ENCODE data around the gene CD320. TPM values are rescaled to one million over a fixed set of nuclear protein-coding genes. Genes with fewer than 3 reads are reported as not detected.

CD320 gene
- total RNA-seq, 1 donor from 2014 or later = 32.9 TPM

DNA sequence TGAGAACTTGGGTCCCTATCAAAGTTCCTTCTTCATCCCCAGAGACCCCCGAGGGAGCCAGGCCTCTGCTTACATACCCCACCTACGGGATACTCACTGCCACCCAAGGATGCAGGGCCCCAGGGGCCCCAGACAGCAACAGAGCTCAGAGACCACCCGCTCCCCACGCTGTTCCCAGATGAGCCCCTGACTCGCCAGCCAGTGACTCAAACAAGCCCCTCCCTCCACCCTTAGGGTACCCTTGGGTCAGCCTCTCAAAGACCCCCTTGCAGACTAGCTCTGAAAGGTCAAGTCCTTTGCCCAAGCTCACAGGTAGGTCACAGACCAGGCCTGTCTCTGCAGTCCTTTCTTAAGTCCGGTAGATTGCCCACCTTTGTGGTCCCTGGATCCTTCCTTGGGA is 45.7 kb downstream of the CD320 start:
- no peak for ATAC-seq
- DNase-seq (ENCODE audit: missing footprints) = no peak
- intact Hi-C loops (cut with DNase I) = loop anchor here (10.0 kb wide), 1 partner anchor 252 kb away; the partner anchor contains the start of gene ZNF414

DNA sequence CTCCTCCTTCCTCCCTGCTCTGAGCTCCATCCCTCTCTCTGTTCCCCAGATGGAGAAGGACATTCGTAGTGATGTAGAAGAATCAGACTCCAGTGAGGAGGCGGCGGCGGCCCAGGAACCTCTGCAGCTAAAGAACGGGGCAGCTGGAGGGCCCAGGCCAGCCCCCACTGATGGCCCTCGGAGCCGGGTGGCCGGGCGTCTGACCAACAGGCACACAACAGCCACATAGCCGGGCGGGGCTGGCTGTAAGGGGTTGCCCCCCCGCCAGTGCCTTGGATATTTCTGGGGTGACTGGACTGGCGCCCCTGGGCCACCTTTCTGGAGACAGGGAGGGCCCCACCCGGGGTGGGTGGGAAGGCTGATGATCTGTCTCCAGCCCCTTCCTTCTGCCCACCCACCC is 46.3 kb downstream of the CD320 start:
- DNase-seq (ENCODE audit: missing footprints) = no peak
- no peak for ATAC-seq
- intact Hi-C loops (cut with DNase I) = loop anchor here (10.0 kb wide), 1 partner anchor 253 kb away; the partner anchor contains the start of gene ZNF414

- intact Hi-C loops (cut with DNase I) = loop anchor here (10.0 kb wide), 1 partner anchor 253 kb away; the partner anchor contains the start of gene ZNF414
- DNase-seq (ENCODE audit: missing footprints) = no peak
- no peak for ATAC-seq
Measured at GRCh38 chr19:8261347-8261746, 46.8 kb downstream of the CD320 start.

- DNase-seq (ENCODE audit: missing footprints) = no peak
- intact Hi-C loops (cut with DNase I) = loop anchor here (10.0 kb wide), 1 partner anchor 255 kb away; the partner anchor contains the start of gene ZNF414
- ATAC-seq = no peak
Measured at GRCh38 chr19:8259922-8260247, 48.3 kb downstream of the CD320 start.

DNA sequence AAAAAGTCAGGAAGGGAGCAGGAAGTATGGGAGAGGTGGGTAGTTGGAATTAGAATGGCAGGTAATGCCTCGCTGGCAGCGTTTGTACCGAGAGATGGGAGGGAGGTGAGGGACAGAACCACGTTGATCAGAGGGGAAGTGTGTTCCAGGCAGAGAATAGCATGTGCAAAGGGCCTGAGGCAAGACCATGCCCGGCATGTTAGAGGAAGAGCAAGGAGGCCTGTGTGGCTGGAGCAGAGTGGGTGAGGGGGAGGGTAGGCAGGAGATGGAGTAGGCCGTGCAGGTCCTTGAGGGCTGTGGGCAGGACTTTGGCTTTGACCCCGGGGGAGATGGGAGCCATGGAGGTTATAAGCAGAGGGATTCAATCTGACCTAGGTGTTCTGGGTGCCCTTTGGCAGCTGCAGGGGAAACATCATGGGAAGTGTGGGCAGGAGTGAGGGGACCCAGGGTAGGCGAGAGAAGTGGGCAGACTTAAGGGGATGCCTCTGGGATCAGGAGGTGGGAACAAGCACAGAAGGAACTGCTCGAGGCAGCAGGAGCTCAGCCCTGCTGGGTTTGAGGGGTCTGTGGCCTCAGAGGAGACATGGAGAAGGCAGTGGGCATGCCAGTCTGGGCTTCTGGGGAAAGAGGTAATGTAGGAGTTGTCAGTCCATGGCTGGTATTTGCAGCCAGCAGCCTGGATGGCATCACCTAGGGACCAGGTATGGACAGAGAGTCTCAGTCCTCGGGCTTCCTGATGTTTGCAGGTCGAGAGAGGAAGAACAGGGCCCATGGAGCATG is 48.8 kb downstream of the CD320 start:
- intact Hi-C loops (cut with DNase I) = no loop called here
- no peak for DNase-seq (ENCODE audit: missing footprints)
- no peak for ATAC-seq

DNA sequence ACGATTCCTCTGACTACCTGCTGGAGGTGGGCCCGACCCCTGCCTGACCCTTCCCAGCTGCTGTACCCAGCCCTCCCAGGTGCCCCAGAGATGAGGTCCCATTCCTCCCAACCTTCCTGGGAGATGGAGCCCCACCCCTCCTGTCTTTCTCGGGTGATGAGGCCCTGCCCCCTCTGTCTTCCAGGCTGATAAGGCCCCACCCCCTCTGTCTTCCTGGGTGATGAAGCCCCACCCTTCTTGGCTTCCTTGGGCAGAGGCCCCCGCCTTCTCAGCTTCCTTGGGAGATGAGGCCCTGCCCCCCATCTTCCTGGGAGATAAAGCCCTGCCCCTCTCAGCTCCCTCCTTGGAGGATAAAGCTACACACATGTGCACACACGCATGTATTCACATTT is 51.1 kb downstream of the CD320 start:
- intact Hi-C loops (cut with DNase I) = no loop called here
- no peak for ATAC-seq
- no peak for DNase-seq (ENCODE audit: missing footprints)

- intact Hi-C loops (cut with DNase I) = no loop called here
Measured at GRCh38 chr19:8256276-8257051, 51.7 kb downstream of the CD320 start.

DNA sequence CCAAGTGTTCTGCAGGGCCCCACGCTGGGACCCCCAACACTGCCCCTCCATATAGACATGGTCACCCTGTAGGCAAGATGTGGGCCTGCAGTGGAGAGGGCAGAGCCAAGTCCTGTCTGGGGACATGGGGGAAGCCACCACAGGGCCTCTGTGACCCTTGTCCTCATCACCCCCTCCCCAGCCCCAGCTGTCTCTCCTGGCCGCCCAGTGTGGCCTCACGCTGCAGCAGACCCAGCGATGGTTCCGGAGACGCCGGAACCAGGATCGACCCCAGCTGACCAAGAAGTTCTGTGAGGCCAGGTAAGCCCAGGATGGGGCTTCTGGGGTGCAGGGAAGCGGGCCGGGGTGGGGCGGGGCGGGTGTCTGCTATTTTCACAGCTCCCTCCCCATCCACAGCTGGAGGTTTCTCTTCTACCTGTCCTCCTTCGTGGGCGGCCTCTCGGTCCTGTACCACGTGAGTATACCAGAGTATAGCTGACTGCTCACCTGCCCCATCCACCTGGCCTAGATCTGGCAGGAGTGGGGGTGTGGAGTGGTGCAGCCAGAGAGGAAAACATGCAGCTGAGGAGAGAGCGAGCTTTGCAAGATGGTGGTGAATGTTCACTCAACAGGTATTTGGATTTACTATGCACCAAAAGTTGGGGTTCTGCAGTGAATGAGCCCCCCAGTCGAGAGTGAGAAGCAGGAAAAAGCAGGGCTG is 52.6 kb downstream of the CD320 start:
- ATAC-seq = no peak
- DNase-seq (ENCODE audit: missing footprints) = no peak
- intact Hi-C loops (cut with DNase I) = no loop called here

More at GRCh38 chr19:8256276-8257051, 51.7 kb downstream of the CD320 start:
- ATAC-seq (no peak), DNase-seq (ENCODE audit: missing footprints) (no peak)

- intact Hi-C loops (cut with DNase I) = loop anchor here (5.0 kb wide), 2 partner anchors 252 to 282 kb away; no protein-coding TSS in a partner anchor
- DNase-seq (ENCODE audit: missing footprints) (no peak), ATAC-seq (no peak)
Measured at GRCh38 chr19:8254286-8255001, 53.7 kb downstream of the CD320 start.

DNA sequence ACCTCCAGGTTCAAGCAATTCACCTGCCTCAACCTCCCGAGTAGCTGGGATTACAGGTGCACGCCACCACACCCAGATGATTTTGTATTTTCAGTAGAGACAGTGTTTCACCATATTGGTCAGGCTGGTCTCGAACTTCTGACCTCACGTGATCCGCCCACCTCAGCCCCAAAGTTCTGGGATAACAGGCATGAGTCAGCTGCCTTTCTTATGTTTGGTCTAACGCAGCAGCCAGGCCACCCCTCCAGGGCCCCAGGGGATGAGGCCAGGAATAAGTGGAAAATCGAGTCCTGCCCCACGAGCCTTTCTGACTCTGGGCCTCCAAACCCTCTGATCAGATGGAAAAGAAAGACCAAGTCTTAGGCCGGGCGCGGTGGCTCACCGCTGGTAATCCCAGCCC is 54.5 kb downstream of the CD320 start:
- DNase-seq (ENCODE audit: missing footprints) (no peak), ATAC-seq (no peak)
- intact Hi-C loops (cut with DNase I) = loop anchor here (1.0 to 5.0 kb wide), 3 partner anchors 251 to 309 kb away; no protein-coding TSS in a partner anchor

- intact Hi-C loops (cut with DNase I) = loop anchor here (1.0 to 5.0 kb wide), 3 partner anchors 251 to 309 kb away; no protein-coding TSS in a partner anchor
- DNase-seq (ENCODE audit: missing footprints) = peak; percentile 90
- ATAC-seq = peak; percentile 56
Measured at GRCh38 chr19:8252922-8253589, 55.1 kb downstream of the CD320 start.

Other genes starting within 250 kb of the CD320 start
- gene FBN3, start 158.8 kb downstream of the CD320 start, total RNA-seq = not detected
- gene CERS4, start 99.0 kb downstream of the CD320 start, total RNA-seq = 21.4 TPM
- gene NDUFA7, start 13.0 kb upstream of the CD320 start, total RNA-seq = 129 TPM
- 1,212 TPM for gene RPS28, start 13.1 kb upstream of the CD320 start, total RNA-seq
- gene KANK3, start 34.9 kb upstream of the CD320 start, total RNA-seq = 20.5 TPM
- gene ANGPTL4, start 55.8 kb upstream of the CD320 start, total RNA-seq = 24.6 TPM
- 144 TPM for gene RAB11B, start 82.0 kb upstream of the CD320 start, total RNA-seq
- gene MARCHF2, start 104.9 kb upstream of the CD320 start, total RNA-seq = 110 TPM
- 118 TPM for gene HNRNPM, start 136.6 kb upstream of the CD320 start, total RNA-seq
- gene PRAM1, start 194.3 kb upstream of the CD320 start, total RNA-seq = 0.78 TPM
- 9.8 TPM for gene ZNF414, start 205.8 kb upstream of the CD320 start, total RNA-seq

All from Right ventricle myocardium inferior (tissue), 1 donor.